Osteoblast (primary cell): ENCODE measurements around the gene ARHGAP15. TPM values are rescaled to one million over a fixed set of nuclear protein-coding genes. Genes with fewer than 3 reads are reported as not detected.

Source experiments
- DNase-seq: peaks from one replicate; pipeline ENCODE4 v3.0.0; 2011; ENCODE audit warnings: low spot score, mixed read lengths; ENCODE audit not compliant: insufficient read length; ENCODE audit errors: missing footprints
- H2AFZ ChIP-seq: 2 replicates; pipeline ENCODE4 v1.6.0; 2011; ENCODE audit warnings: mild to moderate bottlenecking, low read length
- H3K27ac ChIP-seq: 2 replicates; pipeline ENCODE4 v1.5.1; 2011; ENCODE audit warnings: mild to moderate bottlenecking, low read depth, low read length, moderate library complexity
- H3K27me3 ChIP-seq: 2 replicates; pipeline ENCODE4 v1.6.0; 2012; ENCODE audit warnings: mild to moderate bottlenecking, control low read depth, inconsistent platforms, low read length, moderate library complexity; ENCODE audit not compliant: insufficient read depth
- H3K36me3 ChIP-seq: 2 replicates; pipeline ENCODE4 v1.5.1; 2011; ENCODE audit warnings: mild to moderate bottlenecking, low read length, control low read depth, moderate library complexity; ENCODE audit not compliant: insufficient read depth
- H3K4me1 ChIP-seq: 2 replicates; pipeline ENCODE4 v1.5.1; 2011; ENCODE audit warnings: mild to moderate bottlenecking, low read length, control low read depth, moderate library complexity; ENCODE audit not compliant: insufficient read depth
- H3K4me2 ChIP-seq: 2 replicates; pipeline ENCODE4 v1.6.0; 2011; ENCODE audit warnings: mild to moderate bottlenecking, low read length; ENCODE audit not compliant: insufficient read depth
- H3K4me3 ChIP-seq: fragments of 200-600 bp; sonication (generic); 3 replicates; pipeline ENCODE4 v1.5.1; 2012; ENCODE audit warnings: mild to moderate bottlenecking, low read length, inconsistent platforms; ENCODE audit not compliant: insufficient read depth
- H3K79me2 ChIP-seq: 2 replicates; pipeline ENCODE4 v1.6.0; 2012; ENCODE audit warnings: mild to moderate bottlenecking, low read length, control low read depth, inconsistent platforms; ENCODE audit not compliant: insufficient read depth
- H3K9me3 ChIP-seq: 2 replicates; pipeline ENCODE4 v1.5.1; 2011; ENCODE audit warnings: low read depth, low read length, control low read depth
- H4K20me1 ChIP-seq: 2 replicates; pipeline ENCODE4 v1.6.0; 2012; ENCODE audit warnings: mild to moderate bottlenecking, low read length, control low read depth; ENCODE audit not compliant: insufficient read depth
- CTCF ChIP-seq: IDR thresholded peaks from 2 replicates; pipeline ENCODE4 v1.5.1; 2011; ENCODE audit warnings: mild to moderate bottlenecking, low read depth, low read length, moderate library complexity; ENCODE audit errors: extremely low read depth
- total RNA-seq: library from RNA; depleted of rRNA; stranded (reverse); fragments of >200 nt; gene quantifications from 2 replicates; pipeline ENCODE4 v1.2.3, GENCODE V29; 2012

Gene ARHGAP15
- total RNA-seq, 1 donor: 2.2 TPM

- Histone ChIP-seq H3K79me2 (no peaks in the 10 kb centered on the region), H3K4me1 (peaks cover 24% of the 10 kb centered on the region), H3K27me3 (no peaks in the 10 kb centered on the region), H3K9me3 (no peaks in the 10 kb centered on the region), H4K20me1 (no peaks in the 10 kb centered on the region), H3K4me3 (peak overlapping the region; percentile 4), H3K27ac (peak overlapping the region; percentile 27), H3K36me3 (no peaks in the 10 kb centered on the region), H2AFZ (peak overlapping the region; percentile 6), H3K4me2 (peak overlapping the region; percentile 56)
- no peak for TF ChIP-seq CTCF
- no peak for DNase-seq
Observed at GRCh38 chr2:143524119-143524553, 394.9 kb downstream of the ARHGAP15 start.

GRCh38 chr2:143524559-143525401 lies 395.6 kb downstream of the ARHGAP15 start:
- Histone ChIP-seq H3K27ac (peak overlapping the region; percentile 24), H3K4me2 (peak overlapping the region; percentile 56), H2AFZ (peak overlapping the region; percentile 32), H3K9me3 (no peaks in the 10 kb centered on the region), H3K4me1 (peaks cover 24% of the 10 kb centered on the region), H3K27me3 (no peaks in the 10 kb centered on the region), H3K36me3 (no peaks in the 10 kb centered on the region), H4K20me1 (no peaks in the 10 kb centered on the region), H3K79me2 (no peaks in the 10 kb centered on the region), H3K4me3 (no peak overlapping the region)
- TF ChIP-seq CTCF: no peak
- DNase-seq: no peak

GRCh38 chr2:143525402-143525860 lies 396.2 kb downstream of the ARHGAP15 start:
- H3K79me2 ChIP-seq: no peaks in the 10 kb centered on the region
- DNase-seq: no peak
- H4K20me1 ChIP-seq: no peaks in the 10 kb centered on the region
- H3K4me2 ChIP-seq: peak overlapping the region; percentile 56
- H3K4me3 ChIP-seq: peak overlapping the region; percentile 11
- peak overlapping the region; percentile 79 for H2AFZ ChIP-seq
- H3K36me3 ChIP-seq: no peaks in the 10 kb centered on the region
- no peaks in the 10 kb centered on the region for H3K27me3 ChIP-seq
- no peaks in the 10 kb centered on the region for H3K9me3 ChIP-seq
- peaks cover 24% of the 10 kb centered on the region for H3K4me1 ChIP-seq
- TF ChIP-seq CTCF: no peak
- peak overlapping the region; percentile 24 for H3K27ac ChIP-seq

GRCh38 chr2:143526498-143526897 lies 397.3 kb downstream of the ARHGAP15 start:
- Histone ChIP-seq H3K27me3 (no peaks in the 10 kb centered on the region), H3K36me3 (no peaks in the 10 kb centered on the region), H3K4me3 (no peak overlapping the region), H3K9me3 (no peaks in the 10 kb centered on the region), H3K4me2 (no peak overlapping the region), H3K27ac (no peak overlapping the region), H4K20me1 (no peaks in the 10 kb centered on the region), H3K4me1 (peaks cover 24% of the 10 kb centered on the region), H3K79me2 (no peaks in the 10 kb centered on the region), H2AFZ (no peak overlapping the region)
- no peak for DNase-seq
- TF ChIP-seq CTCF: no peak
